ENCODE results near the gene IFITM2. TPM values are rescaled to one million over a fixed set of nuclear protein-coding genes. Genes with fewer than 3 reads are reported as not detected.

IFITM2 gene
- polyA plus RNA-seq, 1 of the 3 experiments (the other 2 are of a cell fraction) = 518 TPM

Small RNAs within 50 kb of the gene (small RNA-seq; reads per million reads assigned to genes)
- 0 reads per million in 7 experiments for gene AC136475.6

Other genes starting within 250 kb of the IFITM2 start
- not detected in 2 replicates for gene SCGB1C1, start 114.7 kb upstream of the IFITM2 start, polyA plus RNA-seq (2012; rRNA removed)
- 56.9 and 67.5 TPM in 2 replicates for gene BET1L, start 100.4 kb upstream of the IFITM2 start, polyA plus RNA-seq (2012; rRNA removed)
- 115 and 127 TPM in 2 replicates for gene RIC8A, start 100.1 kb upstream of the IFITM2 start, polyA plus RNA-seq (2012; rRNA removed)
- gene SIRT3, start 71.5 kb upstream of the IFITM2 start, polyA plus RNA-seq (2012; rRNA removed) = 34.4 and 40.1 TPM in 2 replicates
- gene PSMD13, start 70.8 kb upstream of the IFITM2 start, polyA plus RNA-seq (2012; rRNA removed) = 196 and 227 TPM in 2 replicates
- not detected in 2 replicates for gene NLRP6, start 29.4 kb upstream of the IFITM2 start, polyA plus RNA-seq (2012; rRNA removed)
- 19.9 and 26.5 TPM in 2 replicates for gene PGGHG, start 18.7 kb upstream of the IFITM2 start, polyA plus RNA-seq (2012; rRNA removed)
- not detected in 2 replicates for gene IFITM5, start 8.3 kb upstream of the IFITM2 start, polyA plus RNA-seq (2012; rRNA removed)
- 15.3 and 19.4 TPM in 2 replicates for gene IFITM1, start 6.2 kb downstream of the IFITM2 start, polyA plus RNA-seq (2012; rRNA removed)
- 229 and 326 TPM in 2 replicates for gene IFITM3, start 13.0 kb downstream of the IFITM2 start, polyA plus RNA-seq (2012; rRNA removed)
- gene B4GALNT4, start 61.7 kb downstream of the IFITM2 start, polyA plus RNA-seq (2012; rRNA removed) = 58.6 and 66.7 TPM in 2 replicates
- gene PKP3, start 86.4 kb downstream of the IFITM2 start, polyA plus RNA-seq (2012; rRNA removed) = 1.4 and 2.4 TPM in 2 replicates
- gene SIGIRR, start 107.2 kb downstream of the IFITM2 start, polyA plus RNA-seq (2012; rRNA removed) = 22.4 and 32.5 TPM in 2 replicates
- gene ANO9, start 134.2 kb downstream of the IFITM2 start, polyA plus RNA-seq (2012; rRNA removed) = 0.06 and 0.12 TPM in 2 replicates
- 25.6 and 28.6 TPM in 2 replicates for gene PTDSS2, start 142.5 kb downstream of the IFITM2 start, polyA plus RNA-seq (2012; rRNA removed)
- 135 and 147 TPM in 2 replicates for gene RNH1, start 199.4 kb downstream of the IFITM2 start, polyA plus RNA-seq (2012; rRNA removed)
- 138 and 217 TPM in 2 replicates for gene HRAS, start 227.8 kb downstream of the IFITM2 start, polyA plus RNA-seq (2012; rRNA removed)
- 1.2 and 1.4 TPM in 2 replicates for gene LRRC56, start 229.7 kb downstream of the IFITM2 start, polyA plus RNA-seq (2012; rRNA removed)